Natural killer cell (primary cell): Measurements from ENCODE around the gene ZEB1. TPM values are rescaled to one million over a fixed set of nuclear protein-coding genes. Genes with fewer than 3 reads are reported as not detected.

Experiments used
- ATAC-seq, 3 donors: fragments of 150-1000 bp in 2 of 3; fragments of 200-7000 bp in 1 of 3; cut with Tn5 transposase; 1 replicate in 1 of 3; 2 replicates in 2 of 3; pipeline ENCODE4 v1.10.0; 2021; ENCODE audit warnings: mild to moderate bottlenecking in 2 of 3, moderate library complexity in 2 of 3
- DNase-seq, 2 donors: peaks; one replicate each; pipeline versions ENCODE4 v3.0.0 to v3.0.0-alpha.2; 2013 to 2021; ENCODE audit warnings: mixed read lengths in 1 of 2
- H3K27ac ChIP-seq: one replicate; pipeline ENCODE4 v1.5.1; 2013; ENCODE audit warnings: mild to moderate bottlenecking, low read length
- H3K27me3 ChIP-seq: one replicate; pipeline ENCODE4 v1.6.1; 2013; ENCODE audit warnings: low read length; ENCODE audit not compliant: control insufficient read depth, insufficient read depth
- H3K36me3 ChIP-seq: one replicate; pipeline ENCODE4 v1.6.1; 2013; ENCODE audit warnings: low read length; ENCODE audit not compliant: control insufficient read depth, insufficient read depth
- H3K4me1 ChIP-seq: one replicate; pipeline ENCODE4 v1.6.1; 2013; ENCODE audit warnings: low read length; ENCODE audit not compliant: control insufficient read depth, insufficient read depth
- H3K4me3 ChIP-seq: one replicate; pipeline ENCODE4 v1.5.1; 2013; ENCODE audit warnings: low read length
- H3K9me3 ChIP-seq: one replicate; pipeline ENCODE4 v1.6.1; 2013; ENCODE audit warnings: low read length; ENCODE audit not compliant: control insufficient read depth, insufficient read depth
- H3K27ac Mint-ChIP-seq, 2 donors: one replicate each; pipeline ENCODE4 v1.8.0; 2022; ENCODE audit warnings: mild to moderate bottlenecking in 2 of 2, mixed read lengths in 2 of 2, moderate library complexity in 1 of 2
- H3K27me3 Mint-ChIP-seq, 2 donors: one replicate each; pipeline ENCODE4 v1.8.0; 2022; ENCODE audit warnings: low read depth in 2 of 2, mixed read lengths in 2 of 2
- H3K36me3 Mint-ChIP-seq: one replicate; pipeline ENCODE4 v1.8.0; 2022; ENCODE audit warnings: mixed read lengths
- H3K4me1 Mint-ChIP-seq, 2 donors: one replicate each; pipeline ENCODE4 v1.8.0; 2022; ENCODE audit warnings: mixed read lengths in 2 of 2
- H3K4me3 Mint-ChIP-seq: one replicate; pipeline ENCODE4 v1.8.0; 2022; ENCODE audit warnings: mild to moderate bottlenecking, moderate library complexity, mixed read lengths
- H3K9me3 Mint-ChIP-seq, 2 donors: one replicate each; pipeline ENCODE4 v1.8.0; 2022; ENCODE audit warnings: mixed read lengths in 2 of 2
- WGBS: methylation state at CpG from one replicate; pipeline ENCODE4 v1.1.7; 2013; ENCODE audit warnings: missing lambda C conversion rate; ENCODE audit not compliant: insufficient coverage; 5-methylcytosine and 5-hydroxymethylcytosine counted together
- intact Hi-C: fragments of 100-400 bp; cut with micrococcal nuclease; formaldehyde crosslinking; loops from one replicate; pipeline ENCODE4 v1.14.2; 2022
- total RNA-seq, 4 donors: library from RNA; stranded (reverse); fragments of 120-200 nt in 1 of 4; gene quantifications; one replicate each; pipeline versions ENCODE4 v1.2.3 to v1.2.4, GENCODE V29; 2013 to 2022
- TF ChIP-seq, protein P1 (sequence below): fragments of 200-600 bp; IDR thresholded peaks from one replicate; pipeline ENCODE4 v1.8.0; 2022; ENCODE audit warnings: antibody characterized with exemption

Gene ZEB1
- total RNA-seq, 3 donors from 2014 or later (not counting 1 experiment from before 2014, with no cell fraction given), result 29.3 to 30.6 (median 29.7) TPM

DNA sequence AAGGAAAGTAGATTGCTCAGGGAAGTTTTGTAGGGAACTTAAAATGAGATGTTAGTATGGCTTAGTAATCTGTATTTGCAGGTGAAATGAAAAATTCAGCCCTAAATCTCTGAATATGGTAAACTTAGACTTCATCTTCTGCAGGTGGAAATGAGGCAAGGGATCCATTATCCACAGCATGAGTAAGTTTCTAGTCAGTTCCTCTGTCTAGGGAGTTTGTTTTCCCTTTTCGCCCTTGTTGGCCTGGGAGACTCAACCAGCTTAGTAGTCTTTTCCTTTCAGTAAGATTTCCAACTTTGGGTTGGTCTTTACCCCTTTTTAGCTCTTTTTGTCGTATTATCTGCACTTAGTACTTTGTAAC is 65.6 kb downstream of the ZEB1 start:
- Histone ChIP-seq H3K36me3 (peaks cover 13% of the 10 kb centered on the region), H3K4me1 (no peaks in the 10 kb centered on the region), H3K27me3 (no peaks in the 10 kb centered on the region), H3K27ac (no peak overlapping the region), H3K9me3 (no peaks in the 10 kb centered on the region), H3K4me3 (no peak overlapping the region)
- H3K4me3 Mint-ChIP-seq, result no peak overlapping the region
- no peak for ATAC-seq
- WGBS, result 100% methylated on average over 2 of the region's 2 CpGs
- H3K27ac Mint-ChIP-seq, result no peak overlapping the region
- H3K4me1 Mint-ChIP-seq, result peaks cover 6 to 16% of the 10 kb centered on the region in 2 donors
- H3K36me3 Mint-ChIP-seq, result no peaks in the 10 kb centered on the region
- no peaks in the 10 kb centered on the region for H3K27me3 Mint-ChIP-seq
- intact Hi-C loops, result no loop called here
- TF ChIP-seq, protein P1, sequence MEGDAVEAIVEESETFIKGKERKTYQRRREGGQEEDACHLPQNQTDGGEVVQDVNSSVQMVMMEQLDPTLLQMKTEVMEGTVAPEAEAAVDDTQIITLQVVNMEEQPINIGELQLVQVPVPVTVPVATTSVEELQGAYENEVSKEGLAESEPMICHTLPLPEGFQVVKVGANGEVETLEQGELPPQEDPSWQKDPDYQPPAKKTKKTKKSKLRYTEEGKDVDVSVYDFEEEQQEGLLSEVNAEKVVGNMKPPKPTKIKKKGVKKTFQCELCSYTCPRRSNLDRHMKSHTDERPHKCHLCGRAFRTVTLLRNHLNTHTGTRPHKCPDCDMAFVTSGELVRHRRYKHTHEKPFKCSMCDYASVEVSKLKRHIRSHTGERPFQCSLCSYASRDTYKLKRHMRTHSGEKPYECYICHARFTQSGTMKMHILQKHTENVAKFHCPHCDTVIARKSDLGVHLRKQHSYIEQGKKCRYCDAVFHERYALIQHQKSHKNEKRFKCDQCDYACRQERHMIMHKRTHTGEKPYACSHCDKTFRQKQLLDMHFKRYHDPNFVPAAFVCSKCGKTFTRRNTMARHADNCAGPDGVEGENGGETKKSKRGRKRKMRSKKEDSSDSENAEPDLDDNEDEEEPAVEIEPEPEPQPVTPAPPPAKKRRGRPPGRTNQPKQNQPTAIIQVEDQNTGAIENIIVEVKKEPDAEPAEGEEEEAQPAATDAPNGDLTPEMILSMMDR, result no peak
- DNase-seq, result no peak
- H3K9me3 Mint-ChIP-seq, result no peaks in the 10 kb centered on the region

DNA sequence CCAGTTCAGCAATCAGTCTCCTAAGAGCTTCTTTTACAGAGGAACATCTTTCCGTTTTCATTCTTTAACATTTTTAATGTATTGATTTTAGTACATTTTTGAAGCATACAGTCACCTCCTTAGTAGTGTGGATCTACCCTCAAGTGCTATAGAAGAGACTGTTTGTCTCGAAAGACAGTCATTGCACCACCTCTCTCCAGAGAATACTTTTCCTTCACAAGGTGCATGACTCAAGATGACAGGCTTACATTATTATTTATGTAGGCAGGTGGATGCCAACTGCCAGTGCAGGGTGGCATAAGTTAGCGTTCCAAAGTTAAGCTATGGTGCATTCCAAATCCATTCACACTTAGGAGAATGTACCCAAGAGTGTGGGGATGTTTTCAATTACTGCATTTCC is 71.8 kb downstream of the ZEB1 start:
- WGBS, result 100% methylated on average over 1 of the region's 3 CpGs
- H3K4me1 ChIP-seq, result no peaks in the 10 kb centered on the region
- no peaks in the 10 kb centered on the region for H3K36me3 Mint-ChIP-seq

GRCh38 chr10:31393844-31394243 is 74.8 kb downstream of the ZEB1 start:
- intact Hi-C loops, result no loop called here
- H3K36me3 Mint-ChIP-seq, result no peaks in the 10 kb centered on the region
- no peak overlapping the region for H3K4me3 Mint-ChIP-seq
- TF ChIP-seq, protein P1, result no peak
- H3K4me3 ChIP-seq, result no peak overlapping the region
- no peaks in the 10 kb centered on the region for H3K27me3 Mint-ChIP-seq
- H3K4me1 Mint-ChIP-seq, result peaks cover 9 to 10% of the 10 kb centered on the region in 2 donors
- H3K27ac Mint-ChIP-seq, result no peak overlapping the region
- no peaks in the 10 kb centered on the region for H3K9me3 ChIP-seq
- no peaks in the 10 kb centered on the region for H3K4me1 ChIP-seq
- ATAC-seq (no peak), DNase-seq (no peak)
- no peaks in the 10 kb centered on the region for H3K9me3 Mint-ChIP-seq
- no CpG with 5 or more reads among the region's 1 CpG for WGBS
- no peaks in the 10 kb centered on the region for H3K27me3 ChIP-seq
- peaks cover 7% of the 10 kb centered on the region for H3K36me3 ChIP-seq
- H3K27ac ChIP-seq, result no peak overlapping the region

More for the DNA sequence above, 71.8 kb downstream of the ZEB1 start:
- peaks cover 19% of the 10 kb centered on the region for H3K36me3 ChIP-seq
- H3K9me3 ChIP-seq, result no peaks in the 10 kb centered on the region
- Mint-ChIP-seq H3K9me3 (no peaks in the 10 kb centered on the region), H3K27me3 (no peaks in the 10 kb centered on the region), H3K27ac (no peak overlapping the region), H3K4me3 (no peak overlapping the region), H3K4me1 (peaks cover 9 to 10% of the 10 kb centered on the region in 2 donors)
- H3K4me3 ChIP-seq, result no peak overlapping the region
- DNase-seq, result no peak
- ATAC-seq, result no peak
- TF ChIP-seq, protein P1, result no peak
- H3K27me3 ChIP-seq, result no peaks in the 10 kb centered on the region
- no peak overlapping the region for H3K27ac ChIP-seq
- intact Hi-C loops, result no loop called here

DNA sequence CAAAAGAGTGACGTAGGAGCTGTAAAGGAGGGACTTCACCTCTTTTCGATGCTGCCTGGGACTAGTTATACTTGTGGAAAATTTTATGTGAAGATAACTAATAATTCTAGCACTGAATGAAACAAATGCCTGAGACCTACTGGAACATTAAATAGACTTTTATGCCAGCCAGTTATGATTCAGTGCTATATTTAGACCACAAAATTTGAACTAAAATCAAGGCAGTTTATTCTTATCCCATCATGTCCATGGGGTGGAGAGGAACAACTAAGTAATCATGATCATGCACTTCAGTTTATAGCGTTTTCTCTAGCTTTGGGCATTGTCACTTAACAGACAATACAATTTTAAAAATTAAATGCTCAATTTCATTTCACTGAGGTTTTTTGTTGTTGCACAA is 76.7 kb downstream of the ZEB1 start:
- Mint-ChIP-seq H3K9me3 (no peaks in the 10 kb centered on the region), H3K36me3 (no peaks in the 10 kb centered on the region), H3K27me3 (no peaks in the 10 kb centered on the region), H3K4me1 (peaks cover 10 to 12% of the 10 kb centered on the region in 2 donors), H3K4me3 (no peak overlapping the region), H3K27ac (peak overlapping the region in 1 of 2 donors; percentile 3)
- WGBS, result 81% methylated on average over 3 of the region's 3 CpGs
- no peak for DNase-seq
- no peaks in the 10 kb centered on the region for H3K9me3 ChIP-seq
- no peaks in the 10 kb centered on the region for H3K27me3 ChIP-seq
- ATAC-seq, result no peak
- TF ChIP-seq, protein P1, result no peak
- no peak overlapping the region for H3K4me3 ChIP-seq
- intact Hi-C loops, result no loop called here
- H3K36me3 ChIP-seq, result no peaks in the 10 kb centered on the region
- H3K4me1 ChIP-seq, result no peaks in the 10 kb centered on the region
- H3K27ac ChIP-seq, result no peak overlapping the region
